IMR-90 (cell line): Measurements from ENCODE around the gene ITPK1. TPM values are rescaled to one million over a fixed set of nuclear protein-coding genes. Genes with fewer than 3 reads are reported as not detected.

ENCODE experiments used
- ATAC-seq: fragments of 200-7000 bp; cut with Tn5 transposase; 2 replicates; pipeline ENCODE4 v1.9.1; 2020; ENCODE audit warnings: low read depth, mild to moderate bottlenecking, moderate library complexity
- BruUV-seq: library from RNA; stranded (reverse); fragments of 400-500 nt; replicated peaks from 2 replicates; lab custom pipeline; 2021; lab: Mats Ljungman, UMichigan
- CTCF ChIA-PET: fragments of 300-600 bp; formaldehyde crosslinking; extraction: SDS; loops from one replicate; lab custom pipeline; 2021; ENCODE audit warnings: antibody characterized with exemption; lab: Yijun Ruan, JAX
- POLR2A ChIA-PET: fragments of 300-600 bp; sonication (Branson Sonifier 250); formaldehyde crosslinking; loops from one replicate; lab custom pipeline; 2022; ENCODE audit warnings: antibody characterized with exemption; ENCODE audit not compliant: unreplicated experiment; lab: Charles Lee
- DNase-seq: peaks from one replicate; pipeline ENCODE4 v3.0.0; 2013
- H2AFZ ChIP-seq: replicated peaks from 2 replicates; pipeline ENCODE3; 2013; ENCODE audit warnings: low read length, mild to moderate bottlenecking; ENCODE audit not compliant: poor library complexity
- H2AK5ac ChIP-seq: 2 replicates; pipeline ENCODE4 v1.6.1; 2013; ENCODE audit warnings: low read depth, low read length, inconsistent platforms
- H2AK9ac ChIP-seq: replicated peaks from 2 replicates; pipeline ENCODE3; 2013; ENCODE audit warnings: mild to moderate bottlenecking, low read depth, low read length, moderate library complexity; ENCODE audit not compliant: poor library complexity
- H2BK120ac ChIP-seq: 2 replicates; pipeline ENCODE4 v1.6.1; 2013; ENCODE audit warnings: low read depth, low read length, inconsistent platforms
- H2BK15ac ChIP-seq: 3 replicates; pipeline ENCODE4 v1.6.1; 2013; ENCODE audit warnings: low read depth, low read length, inconsistent platforms
- H2BK20ac ChIP-seq: 2 replicates; pipeline ENCODE4 v1.6.1; 2013; ENCODE audit warnings: low read depth, mild to moderate bottlenecking, inconsistent platforms, low read length, moderate library complexity
- H2BK5ac ChIP-seq: 2 replicates; pipeline ENCODE4 v1.6.1; 2013; ENCODE audit warnings: mild to moderate bottlenecking, low read depth, low read length, inconsistent platforms; ENCODE audit not compliant: poor library complexity, severe bottlenecking
- H3K14ac ChIP-seq: replicated peaks from 2 replicates; pipeline ENCODE4 v1.6.1; 2013; ENCODE audit warnings: low read depth, low read length, inconsistent platforms
- H3K18ac ChIP-seq: 2 replicates; pipeline ENCODE4 v1.6.1; 2013; ENCODE audit warnings: low read depth, low read length, control low read depth
- H3K23ac ChIP-seq: 2 replicates; pipeline ENCODE4 v1.6.1; 2013; ENCODE audit warnings: low read depth, low read length, inconsistent platforms
- H3K27ac ChIP-seq: 2 replicates; pipeline ENCODE4 v1.5.1; 2013; ENCODE audit warnings: mild to moderate bottlenecking, control low read depth, low read length; ENCODE audit not compliant: insufficient read depth
- H3K27me3 ChIP-seq: 2 replicates; pipeline ENCODE4 v1.6.1; 2013; ENCODE audit warnings: low read length; ENCODE audit not compliant: control insufficient read depth, insufficient read depth
- H3K36me3 ChIP-seq: 2 replicates; pipeline ENCODE4 v1.6.1; 2013; ENCODE audit warnings: low read length, mixed read lengths; ENCODE audit not compliant: control insufficient read depth, insufficient read depth
- H3K4ac ChIP-seq: 2 replicates; pipeline ENCODE4 v1.6.1; 2013; ENCODE audit warnings: low read depth, low read length, inconsistent platforms
- H3K4me1 ChIP-seq: 2 replicates; pipeline ENCODE4 v1.6.1; 2013; ENCODE audit warnings: low read length, mixed read lengths; ENCODE audit not compliant: control insufficient read depth, insufficient read depth
- H3K4me2 ChIP-seq: 2 replicates; pipeline ENCODE4 v1.6.1; 2013; ENCODE audit warnings: low read depth, mild to moderate bottlenecking, control low read depth, low read length, moderate library complexity
- H3K4me3 ChIP-seq: 2 replicates; pipeline ENCODE4 v1.5.1; 2013; ENCODE audit warnings: low read depth, mild to moderate bottlenecking, control low read depth, low read length, moderate library complexity; ENCODE audit not compliant: insufficient read depth
- H3K56ac ChIP-seq: 2 replicates; pipeline ENCODE4 v1.6.1; 2013; ENCODE audit warnings: low read length, inconsistent platforms; ENCODE audit not compliant: insufficient read depth; ENCODE audit errors: extremely low read depth
- H3K79me1 ChIP-seq, 2 experiments: 2 replicates each; pipeline ENCODE4 v1.6.1; 2013; ENCODE audit warnings: low read length in 2 of 2, inconsistent platforms in 1 of 2, low read depth in 1 of 2
- H3K9ac ChIP-seq: 2 replicates; pipeline ENCODE4 v1.6.1; 2013; ENCODE audit warnings: low read depth, low read length, control low read depth
- H3K9me1 ChIP-seq: 2 replicates; pipeline ENCODE4 v1.6.1; 2013; ENCODE audit warnings: low read length, inconsistent platforms; ENCODE audit not compliant: insufficient read depth
- H3K9me3 ChIP-seq: 2 replicates; pipeline ENCODE4 v1.6.1; 2013; ENCODE audit warnings: low read length; ENCODE audit not compliant: control insufficient read depth, insufficient read depth
- H4K20me1 ChIP-seq: 2 replicates; pipeline ENCODE4 v1.6.1; 2013; ENCODE audit warnings: low read length, inconsistent platforms; ENCODE audit not compliant: insufficient read depth
- H4K5ac ChIP-seq: 2 replicates; pipeline ENCODE4 v1.6.1; 2013; ENCODE audit warnings: mild to moderate bottlenecking, low read depth, low read length, control low read depth
- H4K8ac ChIP-seq, 2 experiments: 2 replicates each; pipeline ENCODE4 v1.6.1; 2013; ENCODE audit warnings: low read depth in 2 of 2, low read length in 2 of 2, control low read depth in 1 of 2, inconsistent platforms in 1 of 2
- H4K91ac ChIP-seq: 2 replicates; pipeline ENCODE4 v1.6.1; 2013; ENCODE audit warnings: low read depth, low read length, inconsistent platforms; ENCODE audit not compliant: insufficient read depth
- BHLHE40 ChIP-seq: fragments of 150-350 bp; IDR thresholded peaks from 2 replicates; pipeline ENCODE4 v1.6.1; 2016; ENCODE audit warnings: mild to moderate bottlenecking, low read depth, low read length
- CEBPB ChIP-seq: IDR thresholded peaks from 2 replicates; pipeline ENCODE4 v1.6.1; 2012; ENCODE audit warnings: low read depth, low read length, improper control_type of control experiment
- CHD1 ChIP-seq: IDR thresholded peaks from 2 replicates; pipeline ENCODE4 v1.6.1; 2012; ENCODE audit warnings: low read depth, low read length, improper control_type of control experiment
- CTCF ChIP-seq: conservative IDR thresholded peaks from 2 replicates; pipeline ENCODE4 v1.5.1; 2012; ENCODE audit warnings: mild to moderate bottlenecking, low read depth, low read length, improper control_type of control experiment
- ELK1 ChIP-seq: fragments of 150-350 bp; IDR thresholded peaks from 2 replicates; pipeline ENCODE4 v1.6.1; 2016; ENCODE audit warnings: low read depth, mild to moderate bottlenecking, low read length, moderate library complexity, borderline replicate concordance
- FOS ChIP-seq: fragments of 150-350 bp; IDR thresholded peaks from 2 replicates; pipeline ENCODE4 v1.6.1; 2016; ENCODE audit warnings: low read depth, low read length
- MAFK ChIP-seq: IDR thresholded peaks from 2 replicates; pipeline ENCODE4 v1.6.1; 2012; ENCODE audit warnings: low read depth, low read length, improper control_type of control experiment
- MAZ ChIP-seq: IDR thresholded peaks from 2 replicates; pipeline ENCODE4 v1.6.1; 2012; ENCODE audit warnings: low read depth, mild to moderate bottlenecking, low read length, improper control_type of control experiment, moderate library complexity, borderline replicate concordance
- MXI1 ChIP-seq: IDR thresholded peaks from 2 replicates; pipeline ENCODE4 v1.6.1; 2012; ENCODE audit warnings: low read depth, mild to moderate bottlenecking, low read length, moderate library complexity, borderline replicate concordance
- NFE2L2 ChIP-seq: fragments of 150-350 bp; IDR thresholded peaks from 2 replicates; pipeline ENCODE4 v1.6.1; 2016; ENCODE audit warnings: low read depth, mild to moderate bottlenecking, low read length
- RCOR1 ChIP-seq: IDR thresholded peaks from 2 replicates; pipeline ENCODE4 v1.6.1; 2012; ENCODE audit warnings: mild to moderate bottlenecking, low read length, improper control_type of control experiment; ENCODE audit not compliant: insufficient replicate concordance
- RFX5 ChIP-seq: IDR thresholded peaks from 2 replicates; pipeline ENCODE4 v1.8.0; 2012; ENCODE audit warnings: low read depth, mild to moderate bottlenecking, low read length, moderate library complexity
- SMC3 ChIP-seq: fragments of 150-350 bp; IDR thresholded peaks from 2 replicates; pipeline ENCODE4 v1.6.1; 2016; ENCODE audit warnings: low read depth, mild to moderate bottlenecking, antibody characterized with exemption, low read length, moderate library complexity
- WGBS, 2 experiments: methylation state at CpG; one replicate each; pipeline versions ENCODE4 v1.1.5 to v1.1.7; 2013; ENCODE audit warnings: missing lambda C conversion rate in 2 of 2; ENCODE audit not compliant: insufficient read length in 1 of 2; ENCODE audit errors: extremely low coverage in 2 of 2; 5-methylcytosine and 5-hydroxymethylcytosine counted together
- dilution Hi-C: fragments of 300-500 bp; cut with HindIII; formaldehyde crosslinking; loops from one replicate; pipeline ENCODE4 v1.14.3; 2018; ENCODE audit warnings: low sequenced_read_pairs; ENCODE audit not compliant: unreplicated experiment
- in situ Hi-C: fragments of 300-500 bp; cut with MboI; formaldehyde crosslinking; loops from 3 replicates; pipeline ENCODE4 v1.14.3; 2019; ENCODE audit warnings: low sequenced_read_pairs, inconsistent platforms, mixed read lengths
- intact Hi-C: fragments of 100-400 bp; cut with micrococcal nuclease; formaldehyde crosslinking; loops from 2 replicates; pipeline ENCODE4 v1.10.0; 2022
- polyA plus RNA-seq, 3 experiments: library from polyadenylated mRNA; depleted of rRNA; stranded (reverse); fragments of >200 nt; gene quantifications; 2 replicates each; pipeline ENCODE4 v1.2.3, GENCODE V29; 2012; ENCODE audit warnings: low replicate concordance in 1 of 3
- total RNA-seq: library from RNA; depleted of rRNA; stranded (reverse); fragments of >200 nt; gene quantifications from 2 replicates; pipeline ENCODE4 v1.2.3, GENCODE V29; 2012

ITPK1 gene
- total and polyA plus RNA-seq, 2 of the 4 experiments (the other 2 are of a cell fraction): 21.7 to 26.9 TPM

- no peak for TF ChIP-seq MAFK
These were observed 51.1 kb downstream of the ITPK1 start (continued) for GRCh38 chr14:93064411-93065271.

GRCh38 chr14:93063393-93063792, 52.3 kb downstream of the ITPK1 start:
- DNase-seq (no peak), ATAC-seq (no peak)
- H3K4me2 ChIP-seq: no peak overlapping the region
- no peak overlapping the region for H2BK15ac ChIP-seq
- peaks cover 5% of the 10 kb centered on the region for H3K4me1 ChIP-seq
- H3K9me1 ChIP-seq: no peaks in the 10 kb centered on the region; the same call in 1 of the 2 replicates
- H2AK5ac ChIP-seq: no peak overlapping the region
- no peak overlapping the region for H3K9ac ChIP-seq
- H2AK9ac ChIP-seq: no peak overlapping the region
- H3K14ac ChIP-seq: no peak overlapping the region
- no peak overlapping the region for H4K8ac ChIP-seq
- no peak overlapping the region for H4K5ac ChIP-seq
- in situ Hi-C loops: no loop called here
- no peaks in the 10 kb centered on the region for H3K36me3 ChIP-seq
- H4K91ac ChIP-seq: no peak overlapping the region
- no peaks in the 10 kb centered on the region for H3K9me3 ChIP-seq
- H2BK120ac ChIP-seq: no peak overlapping the region
- no peak overlapping the region for H3K27ac ChIP-seq
- no peak overlapping the region for H3K23ac ChIP-seq
- no peak overlapping the region for H3K4me3 ChIP-seq
- H2BK5ac ChIP-seq: no peak overlapping the region
- intact Hi-C loops: no loop called here
- dilution Hi-C loops: no loop called here
- CTCF ChIA-PET: no interaction called here
- no peak overlapping the region for H3K18ac ChIP-seq
- POLR2A ChIA-PET: no interaction called here
- H4K20me1 ChIP-seq: peaks cover 5% of the 10 kb centered on the region; the same call in 1 of the 2 replicates
- no peak overlapping the region for H3K4ac ChIP-seq
- no peak overlapping the region for H3K56ac ChIP-seq
- peaks cover 3% of the 10 kb centered on the region; the same call in 1 of the 2 replicates for H3K27me3 ChIP-seq
- no peak overlapping the region for H2BK20ac ChIP-seq
- H3K79me1 ChIP-seq: no peaks in the 10 kb centered on the region
- no peak overlapping the region for H2AFZ ChIP-seq
- 90% methylated on average over 2 of the region's 5 CpGs; no CpG with 5 or more reads in 1 of the 2 experiments for WGBS, 2 experiments
- no TSS peak for BruUV-seq
- TF ChIP-seq CHD1 (no peak), MAFK (no peak), RFX5 (no peak), CEBPB (no peak), BHLHE40 (no peak), SMC3 (no peak), NFE2L2 (no peak), MXI1 (no peak), RCOR1 (no peak), CTCF (no peak), ELK1 (no peak), MAZ (no peak), FOS (no peak)
